Measurements from ENCODE around the gene IL1RL2. TPM values are rescaled to one million over a fixed set of nuclear protein-coding genes. Genes with fewer than 3 reads are reported as not detected.

IL1RL2 gene
- total and polyA plus RNA-seq, 7 donors: 0.27 to 0.74 (median 0.43) TPM

- Histone ChIP-seq H3K36me3 (ENCODE audit: insufficient read depth in 1 of 2, low read depth in 1 of 2) (peaks cover 2 to 45% of the 10 kb centered on the region in 2 donors), H3K4me3 (no peak overlapping the region), H3K27ac (peak overlapping the region; percentile 73), H3K4me1 (peaks cover 12% of the 10 kb centered on the region), H3K27me3 (ENCODE audit: insufficient read depth in 3 of 3, low read length in 2 of 3) (no peaks in the 10 kb centered on the region), H3K9me3 (no peaks in the 10 kb centered on the region)
- 63 to 73% (median 65%) methylated on average over 6 of the region's 6 CpGs for WGBS, 3 donors
- intact Hi-C loops (cut with DNase I): no loop called here
- DNase-seq (no peak), ATAC-seq (peak; percentile 22 to 71 (median 39))
- TF ChIP-seq CTCF (IDR thresholded peaks at IDR 0.05): no peak
Observed at GRCh38 chr2:102155703-102156515, 30.9 kb upstream of the IL1RL2 start.

GRCh38 chr2:102158011-102158755 is 28.6 kb upstream of the IL1RL2 start:
- Histone ChIP-seq H3K4me3 (no peak overlapping the region), H3K9me3 (no peaks in the 10 kb centered on the region), H3K27ac (no peak overlapping the region), H3K27me3 (ENCODE audit: insufficient read depth in 3 of 3, low read length in 2 of 3) (no peaks in the 10 kb centered on the region), H3K36me3 (ENCODE audit: insufficient read depth in 1 of 2, low read depth in 1 of 2) (peaks cover 2 to 42% of the 10 kb centered on the region in 2 donors), H3K4me1 (peaks cover 12% of the 10 kb centered on the region)
- intact Hi-C loops (cut with DNase I): no loop called here
- ATAC-seq (peak in 1 of 4 donors; percentile 18), DNase-seq (no peak)
- no peak for TF ChIP-seq CTCF (IDR thresholded peaks at IDR 0.05)

GRCh38 chr2:102159295-102159694 is 27.5 kb upstream of the IL1RL2 start:
- intact Hi-C loops (cut with DNase I): no loop called here
- Histone ChIP-seq H3K27me3 (ENCODE audit: insufficient read depth in 3 of 3, low read length in 2 of 3) (no peaks in the 10 kb centered on the region), H3K9me3 (no peaks in the 10 kb centered on the region), H3K36me3 (ENCODE audit: insufficient read depth in 1 of 2, low read depth in 1 of 2) (peaks cover 2 to 34% of the 10 kb centered on the region in 2 donors), H3K4me3 (no peak overlapping the region), H3K27ac (no peak overlapping the region), H3K4me1 (peaks cover 12% of the 10 kb centered on the region)
- DNase-seq: no peak
- WGBS, 3 donors: 36 to 52% (median 45%) methylated on average over 1 of the region's 1 CpG
- ATAC-seq: peak in 2 of 4 donors; percentile 19 to 52
- TF ChIP-seq CTCF (IDR thresholded peaks at IDR 0.05): no peak

GRCh38 chr2:102166189-102166845 is 20.5 kb upstream of the IL1RL2 start:
- intact Hi-C loops (cut with DNase I): loop anchor here (1.0 to 5.0 kb wide), 3 partner anchors 104 to 146 kb away; no protein-coding TSS in a partner anchor
- Histone ChIP-seq H3K27ac (no peak overlapping the region), H3K27me3 (ENCODE audit: insufficient read depth in 3 of 3, low read length in 2 of 3) (no peaks in the 10 kb centered on the region), H3K4me3 (no peak overlapping the region), H3K9me3 (no peaks in the 10 kb centered on the region), H3K4me1 (peaks cover 15% of the 10 kb centered on the region), H3K36me3 (ENCODE audit: insufficient read depth in 1 of 2, low read depth in 1 of 2) (peaks cover 4 to 47% of the 10 kb centered on the region in 2 donors)
- peak; percentile 83 to 98 (median 88) for ATAC-seq
- TF ChIP-seq CTCF (IDR thresholded peaks at IDR 0.05): peak; percentile 68
- 24 to 38% (median 25%) methylated on average over 4 of the region's 4 CpGs for WGBS, 3 donors
- DNase-seq: no peak
